Stimulated activated CD4-positive, alpha-beta T cell treated with anti-CD3 and anti-CD28 coated beads, Interleukin-12 subunit alpha, Interleukin-12 subunit beta, amount 100 ng/mL, for 24 hours (primary cell): ENCODE data around the gene PRKCA.
"Not testable (repeated sequence)": the region's sequence is repeated elsewhere in the genome, so short reads cannot be mapped to it uniquely, and the experiment has no call there.

Source experiments
- DNase-seq, 2 experiments: peaks; one replicate each; pipeline ENCODE4 v3.0.0-alpha.2; 2020; ENCODE audit warnings: low read depth in 2 of 2

Gene PRKCA

DNA sequence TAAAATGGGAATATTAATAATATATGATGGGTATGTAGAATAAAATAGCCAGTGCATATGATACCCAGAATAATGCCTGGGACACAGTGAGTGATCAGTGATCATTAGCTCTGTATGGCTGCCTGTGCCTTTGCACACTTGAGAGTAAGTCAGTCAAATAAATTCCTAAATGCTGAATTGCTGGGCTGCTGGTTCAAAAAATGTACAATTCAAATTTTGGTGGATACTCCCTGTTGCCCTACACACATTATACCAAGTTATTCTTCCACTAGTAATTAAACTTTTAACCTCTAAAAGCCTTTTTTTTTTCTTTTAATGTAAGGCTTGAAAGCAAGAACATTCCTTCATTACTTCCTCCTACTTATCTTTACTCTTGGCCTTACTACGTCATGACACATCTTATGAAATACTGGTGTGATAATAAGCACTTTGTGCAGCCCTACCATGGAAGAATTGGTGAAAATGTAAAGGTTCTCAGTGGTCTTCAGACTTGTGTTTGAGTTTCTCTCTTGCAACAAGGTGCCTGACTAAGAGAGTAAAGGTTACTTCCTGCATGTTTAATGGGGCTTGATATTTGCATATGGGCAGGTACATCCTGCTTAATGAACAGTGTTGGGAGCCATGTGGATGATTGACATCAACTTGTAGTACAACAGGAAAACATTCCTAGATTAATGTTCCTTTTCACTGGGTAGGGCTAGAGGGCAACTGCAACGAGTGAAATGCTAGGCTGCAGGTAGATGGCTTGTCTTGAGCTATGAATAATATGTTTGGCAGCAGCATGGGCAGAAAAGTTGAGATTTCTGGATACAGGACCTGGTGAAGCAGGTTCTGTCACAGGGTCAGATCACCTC is 84.3 kb downstream of the PRKCA start:
- no peak for DNase-seq

DNA sequence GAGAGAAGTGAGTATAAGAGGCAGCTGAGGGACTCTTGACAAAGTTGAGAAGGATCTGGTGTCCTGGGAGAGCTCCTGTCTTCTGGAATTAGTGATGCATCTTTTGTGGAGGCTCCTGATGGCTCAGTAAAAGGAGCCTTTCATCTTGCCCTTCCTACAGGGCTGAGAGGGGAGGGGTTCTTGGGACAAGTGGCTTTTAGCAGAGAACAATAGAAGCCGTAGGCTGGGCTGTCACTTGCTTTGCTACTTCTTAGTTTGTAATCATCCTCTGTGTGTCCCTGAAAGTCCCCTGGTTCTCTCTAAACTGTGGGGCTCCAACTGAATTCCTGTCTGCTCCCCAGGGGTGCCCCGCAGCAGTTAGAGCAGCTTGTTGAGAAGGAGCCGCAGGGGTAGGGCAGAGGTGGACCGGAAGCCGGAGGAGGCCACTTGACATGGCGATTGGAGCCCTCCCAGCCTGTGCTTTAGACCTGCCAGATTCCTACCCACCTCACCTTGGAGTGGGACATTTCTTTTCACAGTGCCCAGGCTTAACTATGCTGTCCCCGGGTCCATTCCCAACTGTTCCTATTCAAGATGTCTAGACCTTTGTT is 85.1 kb downstream of the PRKCA start:
- no peak for DNase-seq

- no peak for DNase-seq
Measured at GRCh38 chr17:66392783-66393437, 90.5 kb downstream of the PRKCA start.

DNA sequence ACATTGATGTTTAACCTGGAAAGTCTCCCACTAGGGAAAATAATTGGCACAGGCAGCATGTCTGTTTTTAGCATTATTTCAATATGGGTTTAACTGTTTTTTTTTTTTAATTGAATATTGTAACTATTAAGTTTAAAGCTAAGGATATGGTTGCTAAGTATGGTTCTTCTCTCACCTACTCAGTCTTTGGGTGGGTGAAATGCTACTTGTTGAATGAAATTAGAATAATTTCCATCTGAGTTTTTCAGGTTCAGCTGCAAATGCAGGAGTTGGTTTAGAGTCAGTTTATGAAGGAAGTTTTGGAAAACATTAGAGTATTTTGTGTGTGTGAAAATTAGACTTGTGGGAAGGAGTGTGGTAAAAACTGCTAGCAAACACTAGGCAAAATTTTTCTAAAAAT is 93.5 kb downstream of the PRKCA start:
- DNase-seq, result no peak

DNA sequence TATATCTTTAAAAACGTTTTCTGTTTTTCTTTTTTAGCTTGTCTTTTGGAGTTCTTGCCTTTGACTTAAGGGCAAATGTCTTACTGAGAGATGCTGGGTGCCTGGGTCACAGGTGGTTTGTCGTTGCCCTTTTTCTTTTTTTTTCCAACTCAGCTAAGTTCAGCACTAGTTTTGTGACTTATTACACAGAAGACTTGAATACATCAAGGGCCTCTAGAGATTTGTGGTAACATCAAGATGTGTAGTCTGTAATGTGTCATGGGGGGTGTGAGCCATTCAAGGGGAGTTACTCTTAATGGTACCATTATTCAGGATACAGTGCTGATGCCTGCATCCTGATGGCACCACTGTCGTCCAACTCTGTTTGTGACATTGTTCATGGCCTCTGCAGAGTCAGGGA is 95.1 kb downstream of the PRKCA start:
- DNase-seq, result no peak

- DNase-seq, result no peak
Measured at GRCh38 chr17:66398059-66398458, 95.6 kb downstream of the PRKCA start.

DNA sequence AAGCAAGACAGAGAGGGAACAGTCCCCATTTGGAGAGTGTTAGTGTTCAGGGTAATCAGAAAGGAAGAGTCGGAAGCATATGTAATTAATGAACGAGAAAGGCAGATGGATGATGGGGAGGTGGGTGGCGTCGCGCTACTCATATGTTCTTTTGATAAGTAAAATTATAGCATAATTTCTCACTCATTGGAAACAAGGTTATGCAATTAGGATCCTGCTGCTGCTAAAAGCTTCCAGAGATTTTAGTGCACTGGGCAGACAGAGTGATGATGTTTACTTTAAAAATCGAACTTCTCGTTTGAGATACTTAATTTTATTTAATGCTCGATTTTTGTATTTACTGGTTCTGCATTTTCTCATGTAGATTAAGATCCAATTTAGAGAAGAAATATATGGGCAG is 96.2 kb downstream of the PRKCA start:
- DNase-seq, result no peak

- DNase-seq, result no peak
Measured at GRCh38 chr17:66399441-66399840, 97.0 kb downstream of the PRKCA start.

- not testable (repeated sequence) for DNase-seq
Measured at GRCh38 chr17:66400041-66400688, 97.8 kb downstream of the PRKCA start.

- DNase-seq, result no peak
Measured at GRCh38 chr17:66400698-66401097, 98.3 kb downstream of the PRKCA start.

GRCh38 chr17:66401364-66401763 is 99.0 kb downstream of the PRKCA start:
- DNase-seq, result no peak

DNA sequence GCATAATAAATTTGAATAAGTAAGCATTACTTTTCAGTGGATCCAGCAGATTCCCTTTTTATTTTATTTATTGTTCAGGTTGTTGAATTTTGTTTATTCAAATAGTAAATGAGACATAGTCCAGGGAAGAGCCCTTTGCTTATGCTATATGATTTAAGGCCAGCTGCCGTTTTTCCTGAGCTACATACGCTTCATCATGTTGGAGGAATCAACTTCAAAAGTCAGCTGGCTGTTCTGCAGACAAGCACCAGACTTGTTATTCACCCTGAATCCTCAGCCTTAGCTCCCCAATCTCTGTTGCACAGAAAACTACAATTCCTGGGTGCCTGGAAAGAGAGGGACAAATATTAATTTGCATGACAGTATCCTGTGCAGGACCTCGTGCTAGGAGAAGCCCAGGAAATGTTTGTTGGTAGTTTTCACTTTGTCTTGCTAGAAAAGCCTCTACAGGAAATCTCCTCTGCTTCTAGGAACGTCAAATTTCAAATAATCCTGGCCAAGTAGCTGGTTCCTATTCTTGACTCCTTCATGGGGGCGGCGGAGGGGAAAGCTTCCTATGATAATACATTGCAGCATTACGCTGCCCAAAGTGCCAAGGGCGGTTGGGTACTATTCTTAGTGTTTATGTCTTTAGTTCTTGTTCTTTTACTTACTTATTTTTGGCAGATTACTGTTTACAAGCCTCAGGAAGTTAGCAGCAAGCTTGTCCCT is 101.6 kb downstream of the PRKCA start:
- no peak for DNase-seq

DNA sequence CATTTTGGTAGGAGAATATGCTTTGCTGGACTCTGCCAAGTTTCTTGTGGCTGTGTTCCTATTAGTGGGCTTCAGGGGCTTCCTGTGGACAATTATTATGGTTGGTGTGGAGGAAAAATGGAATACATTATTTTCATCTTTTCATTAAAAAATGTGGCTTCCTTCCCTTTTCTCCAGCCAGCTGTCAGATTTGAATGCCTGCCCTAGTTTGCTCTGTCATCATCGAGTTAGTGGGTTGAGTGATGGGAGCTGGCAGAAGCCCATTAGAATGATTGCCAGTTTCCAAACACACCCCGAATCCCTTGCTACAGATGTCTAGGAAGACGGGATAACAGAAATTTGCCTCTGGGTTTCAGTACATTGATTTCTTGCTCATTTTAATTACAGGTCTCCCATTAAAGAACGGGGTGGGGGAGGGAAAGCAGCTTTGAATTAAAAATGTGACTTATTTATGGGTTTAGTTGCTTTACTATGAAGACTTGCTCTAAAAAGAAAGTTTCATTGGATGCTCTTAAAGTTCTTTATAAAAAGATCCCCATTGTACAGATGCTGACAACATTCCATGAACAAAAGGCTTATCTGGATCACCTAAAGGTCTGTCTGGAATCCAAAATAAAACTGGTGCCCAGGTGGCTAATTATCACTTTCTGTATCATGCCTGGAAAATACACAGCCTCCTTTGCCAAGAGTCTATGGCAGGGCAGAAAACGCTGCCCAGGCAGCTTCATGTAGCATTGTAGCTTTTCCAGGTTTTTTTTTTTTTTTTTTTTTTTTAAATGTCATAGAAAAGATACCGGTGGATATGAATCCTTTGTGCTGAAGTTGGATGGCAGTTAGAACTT is 103.6 kb downstream of the PRKCA start:
- DNase-seq, result no peak

GRCh38 chr17:66406701-66407644 is 104.6 kb downstream of the PRKCA start:
- DNase-seq, result no peak

- DNase-seq, result no peak
Measured at GRCh38 chr17:66407864-66408263, 105.5 kb downstream of the PRKCA start.

- DNase-seq, result no peak
Measured at GRCh38 chr17:66411520-66411919, 109.1 kb downstream of the PRKCA start.

GRCh38 chr17:66412857-66413558 is 110.6 kb downstream of the PRKCA start:
- DNase-seq, result no peak

GRCh38 chr17:66413559-66414520 is 111.4 kb downstream of the PRKCA start:
- no peak for DNase-seq
